CD4-positive, alpha-beta T cell treated with Interferon alpha-2 for 1 hour (primary cell): Measurements from ENCODE around the gene DDRGK1.
"Not testable (repeated sequence)": the region's sequence is repeated elsewhere in the genome, so short reads cannot be mapped to it uniquely, and the experiment has no call there.

Experiments
- DNase-seq, 2 donors: peaks; one replicate each; pipeline ENCODE4 v3.0.0-alpha.2; 2020 to 2022

The DDRGK1 gene

DNA sequence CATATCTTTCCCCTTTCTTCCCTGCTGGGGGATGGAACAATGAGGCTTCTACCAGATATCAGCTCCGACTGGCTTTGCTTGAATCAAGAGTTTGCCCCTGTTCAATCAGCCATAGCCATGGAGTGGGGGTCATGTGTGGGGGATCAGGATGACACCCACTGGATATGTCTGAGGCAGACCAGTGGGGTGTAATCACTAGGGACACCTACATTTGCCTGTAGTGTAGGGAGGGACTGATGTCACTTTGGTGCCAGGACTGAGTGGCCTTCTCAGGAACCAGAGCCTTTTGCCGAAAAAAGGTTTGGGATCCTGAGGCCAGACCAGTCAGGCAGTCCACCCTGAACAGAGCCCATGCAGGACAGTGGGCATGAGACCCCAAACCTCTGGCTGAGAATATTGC lies 5.9 kb upstream of the DDRGK1 start:
- DNase-seq, result no peak

DNA sequence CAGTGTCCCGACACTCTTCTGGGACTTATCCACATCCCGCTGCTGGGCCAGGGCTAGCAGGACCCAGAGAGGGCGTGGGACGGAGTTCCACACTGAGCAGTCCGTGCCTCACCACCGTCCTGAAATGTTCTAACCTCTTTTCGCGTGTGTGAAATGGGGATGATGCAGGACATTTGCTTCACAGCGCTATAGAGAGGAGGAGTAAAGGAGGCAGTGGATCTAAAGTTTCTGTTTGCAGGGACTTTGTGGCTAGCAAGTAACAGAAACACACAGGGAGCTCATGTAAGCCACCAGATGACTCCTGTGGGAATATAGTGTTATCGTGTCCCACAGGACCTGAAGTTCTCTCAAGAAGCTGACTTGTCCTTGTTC lies 5.5 kb upstream of the DDRGK1 start:
- DNase-seq, result peak in 1 of 2 donors; percentile 3

DNA sequence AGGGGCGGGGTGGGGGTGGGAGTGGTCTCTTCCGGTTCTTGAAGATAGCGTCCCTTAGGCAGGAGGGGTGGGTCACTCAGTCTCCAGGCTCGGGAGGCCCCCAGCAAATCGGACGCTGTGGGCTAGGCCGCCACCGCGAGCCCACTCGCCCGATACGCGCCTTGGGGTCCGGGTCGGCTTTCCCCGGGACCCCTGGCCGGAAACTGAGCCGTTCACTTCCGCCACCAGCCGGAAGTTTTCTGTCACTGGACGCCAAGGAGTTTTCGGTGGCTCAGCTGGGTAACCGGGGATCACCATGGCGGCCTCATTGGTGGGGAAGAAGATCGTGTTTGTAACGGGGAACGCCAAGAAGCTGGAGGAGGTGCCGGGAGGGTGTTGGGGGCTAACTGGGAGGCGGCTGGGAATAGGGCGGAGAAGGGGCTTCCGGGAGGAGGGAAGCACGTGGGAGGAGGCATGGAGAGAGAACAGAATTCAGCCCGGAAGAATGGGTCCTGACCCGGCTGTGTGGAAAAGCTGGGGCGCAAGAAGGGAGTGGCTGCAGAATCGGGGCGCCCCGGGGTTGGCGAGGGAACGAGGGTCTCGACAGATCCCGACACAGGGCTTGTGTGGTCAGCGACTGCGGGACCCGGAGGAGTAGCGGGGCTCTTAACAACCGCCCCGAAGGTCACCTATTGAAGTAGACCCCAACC lies 4.9 kb upstream of the DDRGK1 start, which contains the start of gene ITPA:
Gene ITPA (plus strand): TSS at position 242 of the 689 bp plus-strand sequence. CDS start 54 bp downstream, at position 296.
- DNase-seq, result peak; percentile 40 to 68

DNA sequence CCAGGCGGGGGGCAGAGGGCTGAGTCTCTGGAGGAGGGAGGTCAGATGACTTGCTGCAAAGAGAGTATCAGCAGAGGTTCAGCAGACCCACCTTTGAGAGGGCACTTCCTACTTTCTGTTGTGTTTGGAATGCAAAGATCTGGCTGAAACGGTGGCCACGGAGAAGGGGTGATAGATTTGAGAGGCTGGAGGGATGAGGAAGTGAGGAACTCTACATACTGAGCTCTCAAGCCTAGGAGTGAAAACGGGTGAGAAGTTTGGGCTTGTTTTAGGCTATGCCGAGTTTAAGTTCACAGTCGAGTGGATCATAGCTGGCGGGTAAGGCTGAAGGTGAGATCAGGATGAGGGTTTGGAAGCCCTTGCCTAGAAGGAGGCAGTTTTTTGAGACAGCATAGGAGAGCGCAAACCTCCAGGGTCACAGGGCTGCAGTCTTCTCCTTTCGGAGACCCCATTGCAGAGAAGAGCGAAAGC lies 4.3 kb upstream of the DDRGK1 start:
- DNase-seq, result no peak

DNA sequence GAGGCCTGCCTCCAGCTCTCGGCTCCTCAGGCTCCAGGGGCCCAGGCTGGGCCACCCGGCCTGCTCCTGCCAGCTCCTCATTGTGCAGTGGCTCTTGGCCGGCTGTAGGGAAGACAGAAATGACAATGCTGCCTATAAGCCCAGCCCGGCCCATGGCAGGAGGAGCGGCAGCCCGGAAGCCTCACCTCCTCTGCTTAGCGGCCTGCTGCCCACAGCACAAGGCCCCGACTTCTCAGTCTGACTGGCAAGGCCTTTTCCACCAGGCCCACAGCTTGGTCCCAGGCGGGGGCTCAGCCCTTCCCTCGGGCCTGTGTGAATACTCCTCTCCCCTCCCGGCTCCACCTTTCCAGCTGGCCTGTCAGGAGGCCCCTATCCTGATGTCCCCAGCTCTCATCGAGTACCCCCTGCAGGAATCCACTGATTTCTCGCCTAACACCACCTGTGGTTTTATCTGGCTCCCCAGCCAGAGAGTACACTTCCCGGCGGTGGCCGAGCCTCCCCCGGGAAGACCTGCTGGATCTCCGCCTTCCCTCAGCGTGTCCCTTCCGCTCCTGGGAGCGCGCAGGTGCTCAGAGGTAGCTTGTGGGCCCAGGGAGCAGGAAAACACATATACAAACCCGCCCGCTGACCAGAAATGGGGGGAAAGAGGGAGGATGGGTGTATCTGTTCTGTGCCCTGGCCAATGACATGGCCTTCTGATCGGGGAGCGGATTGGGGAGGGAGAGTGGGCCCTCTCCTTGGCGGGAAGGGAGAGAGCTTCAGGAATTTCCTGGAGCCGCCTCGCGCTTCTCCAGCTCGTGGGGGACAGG lies 963 bp downstream of the DDRGK1 start:
- peak in 1 of 2 donors; percentile 37 for DNase-seq

DNA sequence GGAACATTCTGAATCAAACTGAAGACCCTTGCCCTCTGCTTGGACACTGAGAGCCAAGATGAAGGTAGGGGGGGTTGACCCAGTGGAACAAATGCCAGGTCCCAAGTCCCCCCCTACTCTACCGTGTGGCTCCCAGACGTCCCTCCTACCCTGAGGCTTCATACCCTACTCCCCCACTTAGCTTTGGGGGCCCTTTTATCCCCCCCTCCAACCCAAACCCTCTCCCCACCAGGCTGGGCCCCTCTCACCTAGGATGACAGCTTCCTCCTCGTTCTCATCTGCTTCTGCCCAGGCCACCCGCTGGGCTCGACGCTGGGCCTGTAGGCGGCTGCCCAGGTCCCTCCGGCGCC lies 1.5 kb downstream of the DDRGK1 start:
- DNase-seq, result no peak

GRCh38 chr20:3199976-3200755 lies 4.3 kb downstream of the DDRGK1 start:
- DNase-seq, result no peak

GRCh38 chr20:3199206-3199605 lies 5.3 kb downstream of the DDRGK1 start:
- DNase-seq, result no peak

DNA sequence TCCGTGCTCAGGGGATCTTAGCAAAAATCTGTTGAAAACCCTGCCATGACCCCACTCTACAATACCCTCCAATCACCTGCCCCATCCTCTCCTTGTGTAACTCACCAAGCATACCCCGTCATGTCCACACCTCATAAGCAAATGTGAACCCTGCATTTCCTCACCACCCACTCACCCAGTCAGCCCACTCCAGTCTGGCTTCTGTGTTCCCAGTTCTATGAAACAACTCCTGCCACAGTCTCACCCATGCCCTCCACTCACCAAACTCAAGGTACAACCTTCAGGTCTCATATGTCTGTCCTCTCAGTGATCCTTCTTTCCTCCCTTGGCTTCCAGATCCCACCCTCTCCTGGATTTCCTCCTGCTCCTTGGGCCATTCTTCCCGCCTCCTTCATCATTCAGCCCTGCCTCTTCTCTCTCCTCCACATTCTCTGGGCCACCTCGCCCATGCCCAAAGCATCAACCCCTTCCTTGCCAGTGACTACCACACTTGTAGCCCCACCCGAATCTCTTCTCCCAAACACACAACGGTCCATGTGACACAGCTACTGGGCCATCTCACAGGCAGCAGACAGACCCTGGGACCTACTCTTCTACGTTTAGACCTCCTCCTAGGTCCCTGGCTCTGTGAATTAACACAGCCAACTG lies 8.8 kb downstream of the DDRGK1 start:
- no peak for DNase-seq

DNA sequence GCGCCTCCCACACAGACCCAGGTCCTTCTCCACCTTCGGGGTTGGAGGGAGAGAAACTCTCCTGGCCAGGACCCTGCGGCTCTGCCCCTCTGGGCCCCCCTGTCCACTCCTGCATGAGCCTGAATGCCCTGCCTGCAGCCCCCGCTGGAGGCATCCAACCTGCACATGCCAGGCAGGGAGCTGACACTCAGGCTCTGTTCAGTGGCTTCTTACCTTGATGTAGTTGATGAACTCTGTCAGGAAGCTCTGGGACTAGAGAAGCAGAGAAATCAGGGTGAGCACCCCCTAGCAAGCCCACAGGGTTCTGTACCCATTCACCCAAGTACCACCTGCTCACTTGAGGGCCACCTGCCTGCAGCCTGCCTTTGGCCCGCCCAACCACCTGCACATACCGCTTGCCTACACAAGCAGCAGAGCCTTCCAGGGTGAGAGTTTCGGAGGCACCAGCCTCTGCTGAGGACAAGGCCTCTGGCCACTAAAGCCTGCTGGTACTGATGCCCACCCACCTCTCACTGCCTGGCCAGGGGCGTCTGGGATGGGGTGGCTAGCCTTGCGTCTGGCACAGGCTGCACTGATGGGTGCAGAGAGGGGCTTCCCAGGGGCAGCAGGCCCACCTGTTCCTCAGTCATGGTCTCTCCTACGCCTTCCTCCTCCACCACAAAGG lies 9.7 kb downstream of the DDRGK1 start:
- DNase-seq, result no peak

DNA sequence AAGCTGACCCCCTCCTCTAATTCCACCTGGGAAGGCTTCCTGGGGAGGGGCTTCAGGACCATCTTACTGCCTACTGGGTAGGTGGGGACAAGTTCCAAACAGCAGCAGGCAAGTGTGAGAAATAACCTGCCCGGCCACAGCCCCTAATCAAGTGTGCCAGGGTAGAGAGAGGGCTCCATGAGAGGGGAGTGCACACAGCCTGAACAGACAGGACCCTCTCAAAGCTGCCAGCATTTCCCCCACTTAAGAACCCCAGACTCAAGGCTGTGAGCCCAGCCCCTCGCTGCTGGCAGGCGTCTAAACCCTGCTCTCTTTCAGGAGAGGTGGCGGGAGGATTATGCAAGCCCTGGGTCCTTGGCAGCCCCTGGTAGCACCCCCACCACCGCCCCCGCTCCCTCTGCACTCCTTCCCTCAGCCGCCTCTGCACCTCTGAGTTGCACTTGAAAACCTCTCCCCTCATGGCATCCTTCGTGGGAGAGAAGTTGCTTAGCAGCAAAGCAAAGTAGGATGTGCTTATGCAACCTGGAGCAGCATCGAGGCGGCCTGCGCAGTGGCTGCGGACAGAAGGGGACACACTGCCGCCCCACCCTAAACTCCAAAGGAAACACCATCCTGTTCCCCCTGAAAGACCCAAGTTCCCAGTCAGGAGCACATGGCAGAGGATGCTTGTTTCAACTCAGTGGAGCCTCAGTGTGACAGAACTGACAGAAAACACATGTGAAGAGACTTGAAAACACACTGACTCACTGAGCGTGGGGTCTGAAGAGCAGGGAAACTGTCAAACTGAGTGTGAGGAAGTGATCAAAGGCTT lies 10.5 kb downstream of the DDRGK1 start:
- DNase-seq, result no peak

- no peak for DNase-seq
Measured at GRCh38 chr20:3192226-3193015, 12.1 kb downstream of the DDRGK1 start.

DNA sequence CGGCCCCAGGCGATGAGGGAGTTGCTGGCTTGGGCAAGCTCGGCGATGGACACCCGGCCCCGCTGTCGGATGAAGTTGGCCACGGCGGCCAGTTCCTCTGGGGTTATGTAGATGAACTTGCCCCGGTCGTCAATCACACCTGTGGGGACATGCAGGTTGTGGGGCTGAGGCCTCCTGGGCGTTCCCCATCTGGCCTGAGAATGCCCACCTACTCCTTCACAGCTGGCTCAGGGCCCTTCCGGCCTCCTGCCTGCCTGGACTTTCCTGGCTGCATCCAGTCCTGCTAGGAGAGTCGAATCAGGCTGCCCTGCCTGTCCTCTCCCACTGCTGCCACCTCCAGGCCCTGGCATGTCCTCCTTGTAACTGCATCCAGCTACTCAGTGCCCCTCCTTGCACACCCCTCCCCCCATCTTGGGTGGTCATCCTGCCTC lies 13.8 kb downstream of the DDRGK1 start:
- DNase-seq, result no peak

- no peak for DNase-seq
Measured at GRCh38 chr20:3189561-3190131, 14.8 kb downstream of the DDRGK1 start.

DNA sequence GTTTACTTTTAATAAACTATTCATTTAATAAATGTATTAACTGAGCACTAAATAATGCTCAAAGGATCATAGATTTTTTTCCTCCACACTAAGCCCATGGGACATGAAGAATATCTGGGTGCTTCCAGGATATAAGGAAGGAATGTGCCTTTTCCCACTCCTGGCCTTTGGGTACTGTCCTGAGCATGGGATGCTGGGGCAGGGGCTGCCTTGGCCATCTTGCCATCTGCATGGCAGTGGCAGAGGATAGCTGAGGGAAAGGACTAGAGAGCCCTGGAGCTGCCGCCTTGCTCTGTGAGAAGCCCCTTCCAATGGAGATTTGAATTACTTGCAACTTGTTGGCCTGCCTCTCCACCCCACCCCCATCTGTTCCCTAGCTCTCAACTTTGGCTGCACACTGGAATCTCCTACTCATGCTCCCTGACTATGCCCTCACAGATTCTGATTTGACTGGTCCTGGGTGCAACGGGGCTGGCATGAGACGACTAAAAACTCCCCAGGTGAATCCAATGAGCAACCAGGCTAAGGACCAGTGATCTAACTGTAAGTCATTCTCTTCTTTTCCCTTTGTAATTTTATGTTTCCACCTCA lies 15.6 kb downstream of the DDRGK1 start:
- no peak for DNase-seq

- DNase-seq, result not testable (repeated sequence)
Measured at GRCh38 chr20:3187861-3188260, 16.6 kb downstream of the DDRGK1 start.

DNA sequence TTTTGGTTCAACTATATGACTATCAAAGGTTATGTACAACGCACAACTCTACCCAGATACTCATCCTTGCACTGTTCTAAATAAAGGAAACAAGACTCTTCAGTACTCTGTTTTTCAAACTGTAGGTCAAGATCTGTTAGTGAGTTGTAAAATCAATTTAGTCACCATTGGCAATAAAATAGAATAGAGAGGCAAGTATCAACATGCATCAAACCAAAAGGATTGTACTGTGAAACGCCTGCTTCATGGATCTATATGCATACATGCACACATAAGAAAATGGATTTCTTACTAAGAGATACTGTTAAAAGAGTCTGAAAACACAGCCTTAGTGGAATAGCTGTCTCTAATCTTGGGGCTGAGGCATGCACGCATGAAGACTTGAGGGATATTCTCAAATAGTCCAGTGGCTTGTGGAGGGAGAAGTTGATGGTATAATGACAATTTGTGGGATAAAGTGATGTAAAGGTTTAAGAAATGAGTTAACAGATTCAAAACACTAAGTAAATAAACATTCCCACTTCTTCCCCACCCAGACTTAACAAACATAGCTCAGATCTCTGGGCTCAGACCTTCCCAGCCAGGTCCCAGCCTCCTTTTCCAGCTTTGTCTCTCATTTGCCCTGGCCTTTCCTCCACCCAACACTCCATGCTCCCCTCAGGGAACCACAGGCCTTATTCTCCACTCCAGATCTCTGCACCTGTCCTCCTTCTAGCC lies 20.4 kb downstream of the DDRGK1 start:
- no peak for DNase-seq

GRCh38 chr20:3182429-3182828 lies 22.1 kb downstream of the DDRGK1 start:
- not testable (repeated sequence) for DNase-seq

GRCh38 chr20:3181270-3181669 lies 23.2 kb downstream of the DDRGK1 start:
- no peak for DNase-seq
